ENCODE results near the gene PRDM16.

GRCh38 chr1:3338725-3339070 is 269.7 kb downstream of the PRDM16 start:
- TF ChIP-seq, protein P1, sequence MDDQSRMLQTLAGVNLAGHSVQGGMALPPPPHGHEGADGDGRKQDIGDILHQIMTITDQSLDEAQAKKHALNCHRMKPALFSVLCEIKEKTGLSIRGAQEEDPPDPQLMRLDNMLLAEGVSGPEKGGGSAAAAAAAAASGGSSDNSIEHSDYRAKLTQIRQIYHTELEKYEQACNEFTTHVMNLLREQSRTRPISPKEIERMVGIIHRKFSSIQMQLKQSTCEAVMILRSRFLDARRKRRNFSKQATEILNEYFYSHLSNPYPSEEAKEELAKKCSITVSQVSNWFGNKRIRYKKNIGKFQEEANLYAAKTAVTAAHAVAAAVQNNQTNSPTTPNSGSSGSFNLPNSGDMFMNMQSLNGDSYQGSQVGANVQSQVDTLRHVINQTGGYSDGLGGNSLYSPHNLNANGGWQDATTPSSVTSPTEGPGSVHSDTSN (IDR thresholded peaks at IDR 0.05): no peak
- TF ChIP-seq CTCF (IDR thresholded peaks at IDR 0.05) (no peak), REST (IDR thresholded peaks at IDR 0.05) (no peak), RAD21 (conservative IDR thresholded peaks at IDR 0.05 in 1 of 2, IDR thresholded peaks at IDR 0.05 in 1 of 2) (no peak), PHF8 (IDR thresholded peaks at IDR 0.05; ENCODE audit: borderline replicate concordance, low read depth) (no peak), EP300 (IDR thresholded peaks at IDR 0.05) (no peak), RFX5 (IDR thresholded peaks at IDR 0.05) (no peak), RARB (CRISPR knock-in tag; IDR thresholded peaks at IDR 0.05) (no peak), RCOR1 (IDR thresholded peaks at IDR 0.05; ENCODE audit: low read depth, low read length) (no peak)

Data from A549 (cell line).